ENCODE results near the gene NFILZ. TPM values are rescaled to one million over a fixed set of nuclear protein-coding genes. Genes with fewer than 3 reads are reported as not detected.

The NFILZ gene
- total RNA-seq, 1 donor from 2014 or later, result not detected

Other genes starting within 250 kb of the NFILZ start
- 163 TPM for gene RAB11B, start 240.3 kb upstream of the NFILZ start, total RNA-seq
- 22.4 TPM for gene MARCHF2, start 217.3 kb upstream of the NFILZ start, total RNA-seq
- gene HNRNPM, start 185.7 kb upstream of the NFILZ start, total RNA-seq, result 84.3 TPM
- 0.25 TPM for gene PRAM1, start 128.0 kb upstream of the NFILZ start, total RNA-seq
- 4.7 TPM for gene ZNF414, start 116.5 kb upstream of the NFILZ start, total RNA-seq
- gene MYO1F, start 53.2 kb upstream of the NFILZ start, total RNA-seq, result 2.5 TPM
- 31.2 TPM for gene ADAMTS10, start 19.9 kb upstream of the NFILZ start, total RNA-seq
- gene ACTL9, start 68.2 kb downstream of the NFILZ start, total RNA-seq, result not detected
- not detected for gene OR2Z1, start 91.0 kb downstream of the NFILZ start, total RNA-seq
- gene ZNF558, start 201.7 kb downstream of the NFILZ start, total RNA-seq, result 36.4 TPM
- not detected for gene MBD3L1, start 201.7 kb downstream of the NFILZ start, total RNA-seq

Data from temporal lobe (tissue), 1 donor.